ENCODE measurements around the gene TCERG1L.

The TCERG1L gene

GRCh38 chr10:131048606-131049005 is 262.9 kb downstream of the TCERG1L start:
- Histone ChIP-seq H2AFZ (ENCODE audit: low read length) (no peak overlapping the region), H3K36me3 (replicated peaks in 1 of 2; ENCODE audit: control insufficient read depth in 2 of 2, insufficient read depth in 2 of 2, low read length in 2 of 2) (no peaks in the 10 kb centered on the region), H3K9me3 (replicated peaks in 1 of 2; ENCODE audit: control insufficient read depth in 2 of 2, insufficient read depth in 1 of 2, low read depth in 1 of 2, low read length in 2 of 2) (peaks cover 0 to 15% of the 10 kb centered on the region in 2 donors), H2BK15ac (ENCODE audit: low read length) (no peak overlapping the region), H2AK5ac (ENCODE audit: low read depth, low read length) (no peak overlapping the region), H2BK12ac (ENCODE audit: low read length) (no peak overlapping the region), H4K91ac (ENCODE audit: low read depth, low read length, poor library complexity) (no peak overlapping the region), H3K4me1 (ENCODE audit: control insufficient read depth in 2 of 2, insufficient read depth in 1 of 2, low read depth in 1 of 2, low read length in 2 of 2) (peaks cover 0 to 6% of the 10 kb centered on the region in 2 donors), H3K14ac (ENCODE audit: low read length) (no peak overlapping the region), H3K27ac (replicated peaks; ENCODE audit: low read length) (peak overlapping the region; percentile 2), H3K9ac (ENCODE audit: low read depth, low read length, poor library complexity) (no peak overlapping the region), H3K27me3 (ENCODE audit: control insufficient read depth in 3 of 3, insufficient read depth in 3 of 3, low read depth in 1 of 3, low read length in 3 of 3) (peaks cover 0 to 2% (median 0%) of the 10 kb centered on the region in 3 experiments), H4K8ac (ENCODE audit: low read depth, low read length) (no peak overlapping the region), H2BK120ac (ENCODE audit: low read depth, low read length) (no peak overlapping the region), H3K18ac (ENCODE audit: low read length) (no peak overlapping the region), H2BK5ac (ENCODE audit: low read length) (no peak overlapping the region), H3K79me1 (ENCODE audit: low read depth, low read length) (no peaks in the 10 kb centered on the region), H3K23ac (ENCODE audit: low read depth, low read length, poor library complexity) (no peak overlapping the region), H3K4me2 (ENCODE audit: insufficient read depth, low read length, poor library complexity, severe bottlenecking) (peak overlapping the region; percentile 15), H3K4ac (ENCODE audit: low read length) (no peak overlapping the region), H3K4me3 (ENCODE audit: low read length in 2 of 2) (no peak overlapping the region)
- DNase-seq (ENCODE audit: low spot score), result peak; percentile 14
- no CpG with 5 or more reads among the region's 12 CpGs for WGBS, 2 donors (ENCODE audit: extremely low coverage in 2 of 2, insufficient read length in 2 of 2, insufficient replicate concordance in 1 of 2)

DNA sequence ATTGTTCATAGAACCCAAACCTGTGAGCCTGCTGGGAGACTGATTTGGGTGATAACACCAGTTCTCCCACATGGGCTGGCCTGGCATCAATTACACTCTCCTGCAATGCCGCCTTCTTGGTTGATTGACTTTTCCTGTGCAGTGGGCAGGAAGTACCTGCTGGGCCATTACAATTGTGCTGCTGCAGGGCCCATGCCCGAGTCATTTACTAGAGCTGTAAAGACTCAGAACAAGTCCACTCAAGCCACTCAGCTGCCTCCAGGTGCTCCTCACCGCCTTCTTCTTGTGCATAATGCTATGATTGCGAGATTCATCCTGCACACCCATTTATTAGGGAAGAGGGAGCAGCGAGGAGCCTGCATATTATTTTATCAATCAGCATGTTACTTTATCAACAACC is 264.0 kb downstream of the TCERG1L start:
- DNase-seq (ENCODE audit: low spot score), result no peak
- H3K18ac ChIP-seq (ENCODE audit: low read length), result no peak overlapping the region

GRCh38 chr10:131046194-131046593 is 265.3 kb downstream of the TCERG1L start:
- DNase-seq (ENCODE audit: low spot score), result no peak
- no peak overlapping the region for H3K27ac ChIP-seq (replicated peaks; ENCODE audit: low read length)
- H4K8ac ChIP-seq (ENCODE audit: low read depth, low read length), result no peak overlapping the region
- H3K36me3 ChIP-seq (replicated peaks in 1 of 2; ENCODE audit: control insufficient read depth in 2 of 2, insufficient read depth in 2 of 2, low read length in 2 of 2), result no peaks in the 10 kb centered on the region
- H3K18ac ChIP-seq (ENCODE audit: low read length), result no peak overlapping the region
- peak overlapping the region; percentile 72 for H3K14ac ChIP-seq (ENCODE audit: low read length)
- no peak overlapping the region for H2AK5ac ChIP-seq (ENCODE audit: low read depth, low read length)
- H3K9me3 ChIP-seq (replicated peaks in 1 of 2; ENCODE audit: control insufficient read depth in 2 of 2, insufficient read depth in 1 of 2, low read depth in 1 of 2, low read length in 2 of 2), result peaks cover 0 to 12% of the 10 kb centered on the region in 2 donors
- H2BK5ac ChIP-seq (ENCODE audit: low read length), result no peak overlapping the region
- H3K23ac ChIP-seq (ENCODE audit: low read depth, low read length, poor library complexity), result peak overlapping the region; percentile 27
- peak overlapping the region in 1 of 2 donors; percentile 21 for H3K4me3 ChIP-seq (ENCODE audit: low read length in 2 of 2)
- no peak overlapping the region for H2BK12ac ChIP-seq (ENCODE audit: low read length)
- H3K79me1 ChIP-seq (ENCODE audit: low read depth, low read length), result no peaks in the 10 kb centered on the region
- H3K4ac ChIP-seq (ENCODE audit: low read length), result no peak overlapping the region
- no peak overlapping the region for H2BK15ac ChIP-seq (ENCODE audit: low read length)
- no peak overlapping the region for H3K4me2 ChIP-seq (ENCODE audit: insufficient read depth, low read length, poor library complexity, severe bottlenecking)
- H2BK120ac ChIP-seq (ENCODE audit: low read depth, low read length), result no peak overlapping the region
- no peak overlapping the region for H4K91ac ChIP-seq (ENCODE audit: low read depth, low read length, poor library complexity)
- H3K9ac ChIP-seq (ENCODE audit: low read depth, low read length, poor library complexity), result peak overlapping the region; percentile 55
- no CpG with 5 or more reads among the region's 10 CpGs for WGBS, 2 donors (ENCODE audit: extremely low coverage in 2 of 2, insufficient read length in 2 of 2, insufficient replicate concordance in 1 of 2)
- no peak overlapping the region for H2AFZ ChIP-seq (ENCODE audit: low read length)
- peaks cover 0 to 2% (median 0%) of the 10 kb centered on the region in 3 experiments for H3K27me3 ChIP-seq (ENCODE audit: control insufficient read depth in 3 of 3, insufficient read depth in 3 of 3, low read depth in 1 of 3, low read length in 3 of 3)
- H3K4me1 ChIP-seq (ENCODE audit: control insufficient read depth in 2 of 2, insufficient read depth in 1 of 2, low read depth in 1 of 2, low read length in 2 of 2), result peaks cover 0 to 6% of the 10 kb centered on the region in 2 donors

More for the DNA sequence above, 264.0 kb downstream of the TCERG1L start:
- Histone ChIP-seq H3K36me3 (replicated peaks in 1 of 2; ENCODE audit: control insufficient read depth in 2 of 2, insufficient read depth in 2 of 2, low read length in 2 of 2) (no peaks in the 10 kb centered on the region), H3K4me1 (ENCODE audit: control insufficient read depth in 2 of 2, insufficient read depth in 1 of 2, low read depth in 1 of 2, low read length in 2 of 2) (peaks cover 0 to 6% of the 10 kb centered on the region in 2 donors), H3K14ac (ENCODE audit: low read length) (no peak overlapping the region), H2BK5ac (ENCODE audit: low read length) (no peak overlapping the region), H2BK12ac (ENCODE audit: low read length) (no peak overlapping the region), H2AFZ (ENCODE audit: low read length) (no peak overlapping the region), H3K4me3 (ENCODE audit: low read length in 2 of 2) (no peak overlapping the region), H3K4ac (ENCODE audit: low read length) (no peak overlapping the region), H3K9me3 (replicated peaks in 1 of 2; ENCODE audit: control insufficient read depth in 2 of 2, insufficient read depth in 1 of 2, low read depth in 1 of 2, low read length in 2 of 2) (peaks cover 0 to 15% of the 10 kb centered on the region in 2 donors), H2BK120ac (ENCODE audit: low read depth, low read length) (no peak overlapping the region), H3K27me3 (ENCODE audit: control insufficient read depth in 3 of 3, insufficient read depth in 3 of 3, low read depth in 1 of 3, low read length in 3 of 3) (peaks cover 0 to 2% (median 0%) of the 10 kb centered on the region in 3 experiments), H3K79me1 (ENCODE audit: low read depth, low read length) (no peaks in the 10 kb centered on the region), H3K4me2 (ENCODE audit: insufficient read depth, low read length, poor library complexity, severe bottlenecking) (no peak overlapping the region), H3K9ac (ENCODE audit: low read depth, low read length, poor library complexity) (no peak overlapping the region), H2AK5ac (ENCODE audit: low read depth, low read length) (no peak overlapping the region), H4K8ac (ENCODE audit: low read depth, low read length) (no peak overlapping the region), H3K27ac (replicated peaks; ENCODE audit: low read length) (no peak overlapping the region), H3K23ac (ENCODE audit: low read depth, low read length, poor library complexity) (no peak overlapping the region), H2BK15ac (ENCODE audit: low read length) (no peak overlapping the region), H4K91ac (ENCODE audit: low read depth, low read length, poor library complexity) (no peak overlapping the region)
- WGBS, 2 donors (ENCODE audit: extremely low coverage in 2 of 2, insufficient read length in 2 of 2, insufficient replicate concordance in 1 of 2), result no CpG with 5 or more reads among the region's 5 CpGs

GRCh38 chr10:131044379-131045111 is 267.0 kb downstream of the TCERG1L start:
- Histone ChIP-seq H3K9me3 (replicated peaks in 1 of 2; ENCODE audit: control insufficient read depth in 2 of 2, insufficient read depth in 1 of 2, low read depth in 1 of 2, low read length in 2 of 2) (peaks cover 0 to 9% of the 10 kb centered on the region in 2 donors), H3K4ac (ENCODE audit: low read length) (no peak overlapping the region), H2AK5ac (ENCODE audit: low read depth, low read length) (peak overlapping the region; percentile 32), H4K8ac (ENCODE audit: low read depth, low read length) (no peak overlapping the region), H2BK5ac (ENCODE audit: low read length) (no peak overlapping the region), H3K27ac (replicated peaks; ENCODE audit: low read length) (no peak overlapping the region), H3K4me2 (ENCODE audit: insufficient read depth, low read length, poor library complexity, severe bottlenecking) (no peak overlapping the region), H3K79me1 (ENCODE audit: low read depth, low read length) (no peaks in the 10 kb centered on the region), H2AFZ (ENCODE audit: low read length) (no peak overlapping the region), H3K14ac (ENCODE audit: low read length) (no peak overlapping the region), H2BK15ac (ENCODE audit: low read length) (no peak overlapping the region), H3K23ac (ENCODE audit: low read depth, low read length, poor library complexity) (no peak overlapping the region), H3K4me3 (ENCODE audit: low read length in 2 of 2) (no peak overlapping the region), H3K9ac (ENCODE audit: low read depth, low read length, poor library complexity) (no peak overlapping the region), H3K4me1 (ENCODE audit: control insufficient read depth in 2 of 2, insufficient read depth in 1 of 2, low read depth in 1 of 2, low read length in 2 of 2) (peaks cover 0 to 6% of the 10 kb centered on the region in 2 donors), H3K18ac (ENCODE audit: low read length) (no peak overlapping the region), H2BK12ac (ENCODE audit: low read length) (no peak overlapping the region), H4K91ac (ENCODE audit: low read depth, low read length, poor library complexity) (no peak overlapping the region), H3K27me3 (ENCODE audit: control insufficient read depth in 3 of 3, insufficient read depth in 3 of 3, low read depth in 1 of 3, low read length in 3 of 3) (peaks cover 0 to 2% (median 0%) of the 10 kb centered on the region in 3 experiments), H2BK120ac (ENCODE audit: low read depth, low read length) (no peak overlapping the region), H3K36me3 (replicated peaks in 1 of 2; ENCODE audit: control insufficient read depth in 2 of 2, insufficient read depth in 2 of 2, low read length in 2 of 2) (no peaks in the 10 kb centered on the region)
- WGBS, 2 donors (ENCODE audit: extremely low coverage in 2 of 2, insufficient read length in 2 of 2, insufficient replicate concordance in 1 of 2), result no CpG with 5 or more reads among the region's 14 CpGs
- DNase-seq (ENCODE audit: low spot score), result no peak

Data from neuronal stem cell (in vitro differentiated cells).